GM19025 (cell line): ENCODE results near the gene FIBCD1.

Source experiments
- ATAC-seq: cut with Tn5 transposase; IDR thresholded peaks from one replicate; pipeline ENCODE4 v1.9.1; 2021; ENCODE audit warnings: mild to moderate bottlenecking, low read depth, moderate library complexity; ENCODE audit not compliant: unreplicated experiment

The FIBCD1 gene

GRCh38 chr9:130938652-130939404 is at the start of gene FIBCD1:
TSS of gene FIBCD1 (minus strand) at chr9:130939247. CDS start at chr9:130938607, 640 bp downstream.
- ATAC-seq, result no peak

- no peak for ATAC-seq
Measured at GRCh38 chr9:130988400-130988747, 49.3 kb upstream of the FIBCD1 start.

- ATAC-seq, result no peak
Measured at GRCh38 chr9:130987738-130988399, 48.8 kb upstream of the FIBCD1 start.

GRCh38 chr9:130987054-130987453 is 48.0 kb upstream of the FIBCD1 start:
- ATAC-seq, result no peak

GRCh38 chr9:130986356-130986965 is 47.4 kb upstream of the FIBCD1 start:
- ATAC-seq, result no peak

GRCh38 chr9:130985606-130986162 is 46.6 kb upstream of the FIBCD1 start:
- ATAC-seq, result no peak

- ATAC-seq, result no peak
Measured at GRCh38 chr9:130985029-130985428, 46.0 kb upstream of the FIBCD1 start.

- ATAC-seq, result no peak
Measured at GRCh38 chr9:130984521-130984920, 45.5 kb upstream of the FIBCD1 start.

- ATAC-seq, result no peak
Measured at GRCh38 chr9:130983970-130984369, 44.9 kb upstream of the FIBCD1 start.

- no peak for ATAC-seq
Measured at GRCh38 chr9:130983359-130983670, 44.3 kb upstream of the FIBCD1 start.

GRCh38 chr9:130982636-130983358 is 43.8 kb upstream of the FIBCD1 start:
- ATAC-seq, result no peak

GRCh38 chr9:130981756-130982137 is 42.7 kb upstream of the FIBCD1 start:
- ATAC-seq, result no peak

GRCh38 chr9:130981002-130981755 is 42.1 kb upstream of the FIBCD1 start:
- no peak for ATAC-seq

GRCh38 chr9:130980526-130980925 is 41.5 kb upstream of the FIBCD1 start:
- no peak for ATAC-seq

- ATAC-seq, result no peak
Measured at GRCh38 chr9:130979591-130980385, 40.7 kb upstream of the FIBCD1 start.

GRCh38 chr9:130977811-130978221 is 38.8 kb upstream of the FIBCD1 start:
- ATAC-seq, result no peak

- no peak for ATAC-seq
Measured at GRCh38 chr9:130975932-130976841, 37.1 kb upstream of the FIBCD1 start.

GRCh38 chr9:130975156-130975555 is 36.1 kb upstream of the FIBCD1 start:
- ATAC-seq, result no peak
